Thyroid gland (tissue), 4 donors: ENCODE results near the gene CABP5. TPM values are rescaled to one million over a fixed set of nuclear protein-coding genes. Genes with fewer than 3 reads are reported as not detected.

ENCODE experiments used
- DNase-seq, 2 donors: peaks; one replicate each; pipeline ENCODE4 v3.0.0-alpha.2; 2019
- H3K27ac ChIP-seq, 3 donors: fragments of 200-600 bp; sonication (generic); 1 replicate in 2 of 3; 2 replicates in 1 of 3; pipeline ENCODE4 v1.5.1; 2016 to 2019; ENCODE audit warnings: mild to moderate bottlenecking in 1 of 3, moderate library complexity in 1 of 3
- H3K27me3 ChIP-seq: fragments of 200-600 bp; sonication (generic); one replicate; pipeline ENCODE4 v1.5.1; 2019
- H3K36me3 ChIP-seq, 2 donors: fragments of 200-600 bp; sonication (generic); one replicate each; pipeline ENCODE4 v1.5.1; 2016 to 2019
- H3K4me1 ChIP-seq, 2 donors: fragments of 200-600 bp; sonication (generic); one replicate each; pipeline ENCODE4 v1.5.1; 2017 to 2019
- H3K4me3 ChIP-seq, 3 donors: fragments of 200-600 bp; sonication (generic); replicated peaks in 1 of 3; 1 replicate in 2 of 3; 2 replicates in 1 of 3; pipeline ENCODE4 v1.5.1; 2016; ENCODE audit warnings: mild to moderate bottlenecking in 1 of 3
- H3K9me3 ChIP-seq: fragments of 200-600 bp; sonication (generic); one replicate; pipeline ENCODE4 v1.5.1; 2017
- POLR2A ChIP-seq, 2 donors: fragments of 450-650 bp; IDR thresholded peaks; one replicate each; pipeline ENCODE4 v1.6.1; 2017; ENCODE audit warnings: antibody characterized with exemption in 2 of 2, mild to moderate bottlenecking in 2 of 2, moderate library complexity in 1 of 2
- WGBS, 2 donors: methylation state at CpG; one replicate each; pipeline ENCODE4 v1.1.5; 2017; 5-methylcytosine and 5-hydroxymethylcytosine counted together
- intact Hi-C: fragments of 100-400 bp; cut with DNase I; formaldehyde crosslinking; loops from one replicate; pipeline ENCODE4 v1.15.1; 2023
- total RNA-seq, 4 donors: library from RNA; depleted of rRNA; stranded (reverse); fragments of >200 nt; gene quantifications; one replicate each; pipeline ENCODE4 v1.2.3, GENCODE V29; 2016
- TF ChIP-seq, protein P1 (sequence below), 6 experiments: fragments of 200-600 bp in 3 of 6; fragments of 450-650 bp in 3 of 6; sonication (generic) in 3 of 6; IDR thresholded peaks; one replicate each; pipeline ENCODE4 v1.5.1; 2016 to 2019; ENCODE audit warnings: antibody characterized with exemption in 6 of 6, mild to moderate bottlenecking in 2 of 6, inconsistent platforms in 1 of 6, moderate library complexity in 1 of 6

Gene CABP5
- total RNA-seq, 4 donors from 2014 or later: not detected

DNA sequence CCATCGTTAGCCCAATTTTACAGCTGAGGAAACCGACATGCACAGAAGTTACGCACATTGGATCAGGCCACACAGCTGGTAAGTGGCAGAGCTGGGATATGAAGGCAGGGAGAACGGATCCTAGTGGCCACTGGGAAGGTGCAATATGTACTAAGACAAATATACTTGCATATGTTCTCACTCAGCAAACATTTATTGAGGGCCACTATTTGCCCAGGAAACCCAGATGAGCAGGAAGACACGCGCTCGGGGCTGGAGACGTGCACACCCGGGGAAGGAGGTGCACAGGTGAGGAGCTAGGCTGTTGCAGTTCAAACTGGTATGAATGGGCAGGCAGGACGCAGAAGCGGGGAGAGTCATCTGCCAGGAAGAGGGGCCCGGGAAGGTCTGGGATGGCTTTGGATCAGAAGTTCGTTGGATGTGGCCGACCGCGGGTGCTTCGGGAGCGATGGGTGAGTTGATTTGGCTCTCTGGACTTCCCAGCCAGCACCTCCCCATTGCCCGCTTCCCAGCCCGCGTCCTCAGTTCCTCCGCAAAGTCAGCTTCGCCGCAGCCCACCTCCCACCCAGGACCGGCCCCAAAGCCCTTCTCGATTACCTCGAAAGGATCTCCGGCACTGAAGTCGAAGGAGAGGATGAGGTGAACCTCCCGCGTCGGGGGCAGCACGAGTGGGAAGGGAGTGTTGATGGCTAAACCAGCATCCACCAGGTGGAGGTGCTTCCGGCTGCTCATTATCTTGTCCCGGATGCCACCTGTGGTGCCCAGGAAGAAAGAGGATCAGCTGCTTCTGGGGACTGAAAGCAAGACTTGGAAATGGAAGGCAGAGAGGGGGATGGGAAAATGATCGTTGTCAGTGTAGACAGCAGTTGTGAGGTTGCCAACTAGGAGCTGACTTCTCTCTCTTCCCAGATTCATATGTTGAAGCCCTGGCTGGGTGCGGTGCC is 17.8 kb upstream of the CABP5 start:
- DNase-seq: no peak
- no peak overlapping the region for H3K27ac ChIP-seq
- H3K4me3 ChIP-seq: no peak overlapping the region
- H3K27me3 ChIP-seq: no peaks in the 10 kb centered on the region
- no peaks in the 10 kb centered on the region for H3K4me1 ChIP-seq
- intact Hi-C loops: no loop called here
- no peaks in the 10 kb centered on the region for H3K36me3 ChIP-seq
- TF ChIP-seq, protein P1, sequence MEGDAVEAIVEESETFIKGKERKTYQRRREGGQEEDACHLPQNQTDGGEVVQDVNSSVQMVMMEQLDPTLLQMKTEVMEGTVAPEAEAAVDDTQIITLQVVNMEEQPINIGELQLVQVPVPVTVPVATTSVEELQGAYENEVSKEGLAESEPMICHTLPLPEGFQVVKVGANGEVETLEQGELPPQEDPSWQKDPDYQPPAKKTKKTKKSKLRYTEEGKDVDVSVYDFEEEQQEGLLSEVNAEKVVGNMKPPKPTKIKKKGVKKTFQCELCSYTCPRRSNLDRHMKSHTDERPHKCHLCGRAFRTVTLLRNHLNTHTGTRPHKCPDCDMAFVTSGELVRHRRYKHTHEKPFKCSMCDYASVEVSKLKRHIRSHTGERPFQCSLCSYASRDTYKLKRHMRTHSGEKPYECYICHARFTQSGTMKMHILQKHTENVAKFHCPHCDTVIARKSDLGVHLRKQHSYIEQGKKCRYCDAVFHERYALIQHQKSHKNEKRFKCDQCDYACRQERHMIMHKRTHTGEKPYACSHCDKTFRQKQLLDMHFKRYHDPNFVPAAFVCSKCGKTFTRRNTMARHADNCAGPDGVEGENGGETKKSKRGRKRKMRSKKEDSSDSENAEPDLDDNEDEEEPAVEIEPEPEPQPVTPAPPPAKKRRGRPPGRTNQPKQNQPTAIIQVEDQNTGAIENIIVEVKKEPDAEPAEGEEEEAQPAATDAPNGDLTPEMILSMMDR (IDR thresholded peaks at IDR 0.05): no peak
- no peak for TF ChIP-seq POLR2A (IDR thresholded peaks at IDR 0.05)
- H3K9me3 ChIP-seq: no peaks in the 10 kb centered on the region
- 45 to 67% methylated on average over 37 of the region's 37 CpGs for WGBS, 2 donors

DNA sequence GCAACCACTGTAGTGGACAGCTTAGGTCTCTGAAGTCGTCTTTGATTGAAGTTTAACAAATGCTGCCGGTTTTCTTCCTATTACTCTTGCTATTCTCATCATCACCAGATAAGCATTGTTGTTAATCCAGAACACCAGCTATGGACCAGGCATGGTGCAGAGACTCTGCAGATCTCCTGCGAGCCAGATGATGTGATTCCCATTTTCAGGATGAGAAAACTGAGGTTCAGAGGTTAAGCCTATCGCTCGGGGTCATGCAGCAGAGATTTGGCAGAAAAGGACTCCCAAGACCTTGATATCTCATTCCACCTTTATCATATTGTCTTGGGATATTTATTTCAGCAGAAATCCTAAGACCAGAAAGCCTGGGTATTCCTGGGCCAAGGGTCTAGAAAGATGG is 16.5 kb upstream of the CABP5 start:
- no peak for DNase-seq
- H3K27ac ChIP-seq: no peak overlapping the region
- H3K36me3 ChIP-seq: no peaks in the 10 kb centered on the region
- no peak for TF ChIP-seq POLR2A (IDR thresholded peaks at IDR 0.05)
- TF ChIP-seq, protein P1 (IDR thresholded peaks at IDR 0.05): no peak
- H3K4me3 ChIP-seq: no peak overlapping the region
- WGBS, 2 donors: 90 to 91% methylated on average over 5 of the region's 5 CpGs
- intact Hi-C loops: no loop called here
- no peaks in the 10 kb centered on the region for H3K9me3 ChIP-seq
- no peaks in the 10 kb centered on the region for H3K4me1 ChIP-seq
- H3K27me3 ChIP-seq: no peaks in the 10 kb centered on the region

DNA sequence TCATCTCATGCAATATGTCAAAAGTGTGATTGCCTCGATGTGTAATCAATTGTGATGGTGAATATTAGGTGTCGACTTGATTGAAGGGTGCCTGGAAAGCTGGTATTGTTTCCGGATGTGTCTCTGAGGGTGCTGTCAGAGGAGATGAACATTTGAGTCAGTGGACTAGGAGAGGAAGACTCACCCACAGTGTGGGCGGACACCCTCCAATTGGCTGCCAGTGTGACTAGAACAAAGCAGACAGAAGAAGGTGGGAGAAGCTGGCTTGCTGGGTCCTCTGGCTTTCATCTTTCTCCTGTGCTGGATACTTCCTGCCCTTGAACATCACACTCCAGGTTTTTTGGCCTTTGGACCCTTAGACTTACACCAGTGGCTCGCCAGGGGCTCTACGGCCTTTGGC is 15.5 kb upstream of the CABP5 start:
- Histone ChIP-seq H3K4me1 (no peaks in the 10 kb centered on the region), H3K36me3 (no peaks in the 10 kb centered on the region), H3K4me3 (no peak overlapping the region), H3K27me3 (no peaks in the 10 kb centered on the region), H3K27ac (no peak overlapping the region), H3K9me3 (no peaks in the 10 kb centered on the region)
- TF ChIP-seq, protein P1 (IDR thresholded peaks at IDR 0.05): no peak
- TF ChIP-seq POLR2A (IDR thresholded peaks at IDR 0.05): no peak
- no peak for DNase-seq
- intact Hi-C loops: no loop called here
- 92 to 95% methylated on average over 6 of the region's 6 CpGs for WGBS, 2 donors

DNA sequence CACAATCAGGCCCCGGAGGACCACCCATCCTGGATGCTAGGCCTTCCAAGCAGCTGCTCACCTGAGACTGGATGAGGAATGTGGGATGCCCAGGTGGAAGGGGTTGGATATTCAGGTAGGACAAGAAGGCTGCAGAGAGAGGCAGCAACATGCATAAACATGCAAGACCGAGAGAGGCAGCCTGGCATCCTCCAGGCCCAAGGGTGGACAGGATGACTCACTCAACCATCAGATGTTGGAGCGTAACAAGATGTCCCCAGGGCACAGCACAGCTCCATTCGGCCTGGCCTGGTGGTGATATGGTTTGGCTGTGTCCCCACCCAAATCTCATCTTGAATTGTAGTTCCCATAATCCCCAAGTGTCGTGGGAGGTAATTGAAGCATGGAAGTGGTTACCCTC is 10.0 kb upstream of the CABP5 start:
- intact Hi-C loops: no loop called here
- Histone ChIP-seq H3K4me1 (no peaks in the 10 kb centered on the region), H3K4me3 (no peak overlapping the region), H3K36me3 (no peaks in the 10 kb centered on the region), H3K9me3 (no peaks in the 10 kb centered on the region), H3K27me3 (no peaks in the 10 kb centered on the region), H3K27ac (no peak overlapping the region)
- 72 to 81% methylated on average over 5 of the region's 5 CpGs for WGBS, 2 donors
- no peak for DNase-seq
- TF ChIP-seq, protein P1 (IDR thresholded peaks at IDR 0.05): no peak
- TF ChIP-seq POLR2A (IDR thresholded peaks at IDR 0.05): no peak

DNA sequence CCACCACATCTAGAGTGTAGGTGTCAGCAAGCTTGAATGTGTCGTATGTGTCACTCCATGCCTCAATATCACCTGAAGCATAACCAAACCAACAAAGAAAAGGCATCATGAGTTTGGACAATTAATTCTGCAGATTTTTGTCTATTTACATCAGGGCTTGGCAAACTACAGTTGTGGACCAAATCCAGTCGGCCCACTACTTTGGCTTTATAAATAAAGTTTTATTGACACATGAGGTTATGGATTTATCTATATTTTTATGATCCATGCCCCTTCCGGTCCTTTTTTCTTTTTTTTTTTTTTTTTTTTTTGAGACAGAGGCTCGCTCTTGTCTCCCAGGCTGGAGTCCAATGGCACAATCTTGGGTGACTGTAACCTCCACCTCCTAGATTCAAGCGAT is 9.2 kb upstream of the CABP5 start:
- Histone ChIP-seq H3K27ac (no peak overlapping the region), H3K36me3 (no peaks in the 10 kb centered on the region), H3K4me3 (no peak overlapping the region), H3K9me3 (no peaks in the 10 kb centered on the region), H3K4me1 (no peaks in the 10 kb centered on the region), H3K27me3 (no peaks in the 10 kb centered on the region)
- TF ChIP-seq, protein P1 (IDR thresholded peaks at IDR 0.05): no peak
- TF ChIP-seq POLR2A (IDR thresholded peaks at IDR 0.05): no peak
- WGBS, 2 donors: 69 to 81% methylated on average over 5 of the region's 5 CpGs
- intact Hi-C loops: no loop called here
- DNase-seq: no peak
